Lower leg skin (tissue), 3 donors: Measurements from ENCODE around the gene RALGAPB.
"Not testable (repeated sequence)": the region's sequence is repeated elsewhere in the genome, so short reads cannot be mapped to it uniquely, and the experiment has no call there.

Experiments used
- CTCF ChIP-seq, 3 donors: fragments of 450-650 bp; IDR thresholded peaks; one replicate each; pipeline ENCODE4 v1.5.1; 2016; ENCODE audit warnings: antibody characterized with exemption in 3 of 3, mild to moderate bottlenecking in 3 of 3, moderate library complexity in 2 of 3
- POLR2A ChIP-seq, 2 donors: fragments of 450-650 bp; IDR thresholded peaks; one replicate each; pipeline ENCODE4 v1.6.1; 2016 to 2017; ENCODE audit warnings: antibody characterized with exemption in 2 of 2, mild to moderate bottlenecking in 1 of 2, moderate library complexity in 1 of 2

GRCh38 chr20:38432870-38433269 lies 39.8 kb upstream of the RALGAPB start:
- not testable (repeated sequence) for TF ChIP-seq CTCF, POLR2A (IDR thresholded peaks at IDR 0.05)
